ENCODE data around the gene MFSD2B. TPM values are rescaled to one million over a fixed set of nuclear protein-coding genes. Genes with fewer than 3 reads are reported as not detected.

The MFSD2B gene
- total and polyA plus RNA-seq, 2 donors (not counting 1 experiment from before 2014, with no cell fraction given): 0.10 to 0.17 TPM

DNA sequence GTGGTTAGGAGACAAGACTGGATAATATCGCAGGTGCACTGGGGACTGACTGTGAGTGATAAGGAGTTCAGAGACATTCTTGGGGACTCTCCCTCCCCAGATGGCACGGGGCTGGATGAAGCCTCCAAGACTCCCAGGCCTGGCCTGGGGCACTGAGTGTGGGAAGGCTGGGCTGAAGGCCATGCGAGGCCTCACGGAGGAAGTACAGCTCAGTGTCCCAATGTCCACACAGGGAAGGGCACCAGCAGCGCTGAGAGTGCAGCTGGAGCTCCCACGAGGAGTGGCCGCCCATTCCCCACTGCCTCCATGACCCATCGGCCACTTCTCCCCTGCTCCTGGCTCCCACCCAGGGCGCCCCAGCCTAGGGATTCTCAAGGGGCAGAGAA is 6.5 kb downstream of the MFSD2B start:
- H2AFZ ChIP-seq (ENCODE audit: low read length): no peak overlapping the region
- no peaks in the 10 kb centered on the region for H4K20me1 ChIP-seq (ENCODE audit: control insufficient read depth, extremely low read depth, insufficient read depth, low read length)

DNA sequence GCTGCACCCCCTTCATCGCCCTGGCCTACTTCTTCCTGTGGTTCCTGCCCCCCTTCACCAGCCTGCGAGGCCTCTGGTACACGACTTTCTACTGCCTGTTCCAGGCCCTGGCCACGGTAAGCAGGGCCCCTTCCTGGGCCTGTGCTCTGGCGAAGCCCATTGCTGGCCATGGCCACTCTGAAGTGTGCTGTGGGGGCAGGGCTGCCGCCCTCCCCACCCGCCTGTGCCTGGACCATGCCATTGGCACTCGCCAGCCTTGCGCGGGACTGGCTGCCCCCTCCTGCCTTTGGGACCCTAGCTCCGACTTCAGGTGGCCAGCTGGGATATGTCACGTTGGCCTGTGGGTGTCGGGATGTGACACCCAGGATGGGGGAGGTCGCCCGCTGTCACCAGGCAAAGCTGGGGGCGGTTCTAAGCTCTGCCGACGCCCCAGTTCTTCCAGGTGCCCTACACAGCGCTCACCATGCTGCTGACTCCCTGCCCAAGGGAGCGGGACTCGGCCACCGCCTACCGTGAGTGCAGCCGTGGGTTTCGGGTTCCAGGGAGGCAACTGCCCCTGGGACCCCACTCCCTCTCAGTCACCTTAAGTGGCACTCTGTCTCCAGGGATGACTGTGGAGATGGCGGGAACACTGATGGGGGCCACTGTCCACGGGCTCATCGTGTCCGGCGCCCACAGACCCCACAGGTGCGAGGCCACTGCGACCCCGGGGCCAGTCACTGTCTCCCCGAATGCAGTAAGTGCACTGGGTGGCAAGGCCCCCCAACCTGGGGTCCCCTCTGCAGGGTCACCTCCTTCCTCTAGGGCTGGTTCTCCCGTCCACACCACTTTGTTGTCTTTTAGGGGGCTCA is 7.2 kb downstream of the MFSD2B start:
- no peak overlapping the region for H3K27ac ChIP-seq (ENCODE audit: insufficient read depth, low read length)

More for the DNA sequence above, 6.5 kb downstream of the MFSD2B start:
- no peak for TF ChIP-seq EZH2 (IDR thresholded peaks at IDR 0.05; ENCODE audit: low read length, missing control alignments)
- TF ChIP-seq, protein P1, sequence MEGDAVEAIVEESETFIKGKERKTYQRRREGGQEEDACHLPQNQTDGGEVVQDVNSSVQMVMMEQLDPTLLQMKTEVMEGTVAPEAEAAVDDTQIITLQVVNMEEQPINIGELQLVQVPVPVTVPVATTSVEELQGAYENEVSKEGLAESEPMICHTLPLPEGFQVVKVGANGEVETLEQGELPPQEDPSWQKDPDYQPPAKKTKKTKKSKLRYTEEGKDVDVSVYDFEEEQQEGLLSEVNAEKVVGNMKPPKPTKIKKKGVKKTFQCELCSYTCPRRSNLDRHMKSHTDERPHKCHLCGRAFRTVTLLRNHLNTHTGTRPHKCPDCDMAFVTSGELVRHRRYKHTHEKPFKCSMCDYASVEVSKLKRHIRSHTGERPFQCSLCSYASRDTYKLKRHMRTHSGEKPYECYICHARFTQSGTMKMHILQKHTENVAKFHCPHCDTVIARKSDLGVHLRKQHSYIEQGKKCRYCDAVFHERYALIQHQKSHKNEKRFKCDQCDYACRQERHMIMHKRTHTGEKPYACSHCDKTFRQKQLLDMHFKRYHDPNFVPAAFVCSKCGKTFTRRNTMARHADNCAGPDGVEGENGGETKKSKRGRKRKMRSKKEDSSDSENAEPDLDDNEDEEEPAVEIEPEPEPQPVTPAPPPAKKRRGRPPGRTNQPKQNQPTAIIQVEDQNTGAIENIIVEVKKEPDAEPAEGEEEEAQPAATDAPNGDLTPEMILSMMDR (conservative IDR thresholded peaks at IDR 0.05 in 1 of 2, IDR thresholded peaks at IDR 0.05 in 1 of 2; ENCODE audit: low read depth in 1 of 2, low read length in 2 of 2): no peak
- Histone ChIP-seq H3K4me3 (replicated peaks in 1 of 4; ENCODE audit: control extremely low read depth in 1 of 4, insufficient read depth in 1 of 4, low read depth in 3 of 4, low read length in 4 of 4) (no peak overlapping the region), H3K9me3 (ENCODE audit: control insufficient read depth, insufficient read depth, low read depth, low read length) (no peaks in the 10 kb centered on the region), H3K36me3 (ENCODE audit: control insufficient read depth, insufficient read depth, low read length) (no peaks in the 10 kb centered on the region), H3K79me2 (ENCODE audit: control insufficient read depth, insufficient read depth, low read length) (no peaks in the 10 kb centered on the region), H3K27ac (ENCODE audit: insufficient read depth, low read length) (peak overlapping the region; percentile 31), H3K4me1 (ENCODE audit: control insufficient read depth, extremely low read depth, insufficient read depth, low read length) (peaks cover 6% of the 10 kb centered on the region), H3K4me2 (ENCODE audit: extremely low read depth, insufficient read depth, low read length) (no peak overlapping the region), H3K27me3 (ENCODE audit: control insufficient read depth, insufficient read depth, low read length) (peaks cover 2% of the 10 kb centered on the region), H3K9ac (ENCODE audit: insufficient read depth, low read length) (no peak overlapping the region)
- DNase-seq (ENCODE audit: low read depth in 2 of 2): no peak

DNA sequence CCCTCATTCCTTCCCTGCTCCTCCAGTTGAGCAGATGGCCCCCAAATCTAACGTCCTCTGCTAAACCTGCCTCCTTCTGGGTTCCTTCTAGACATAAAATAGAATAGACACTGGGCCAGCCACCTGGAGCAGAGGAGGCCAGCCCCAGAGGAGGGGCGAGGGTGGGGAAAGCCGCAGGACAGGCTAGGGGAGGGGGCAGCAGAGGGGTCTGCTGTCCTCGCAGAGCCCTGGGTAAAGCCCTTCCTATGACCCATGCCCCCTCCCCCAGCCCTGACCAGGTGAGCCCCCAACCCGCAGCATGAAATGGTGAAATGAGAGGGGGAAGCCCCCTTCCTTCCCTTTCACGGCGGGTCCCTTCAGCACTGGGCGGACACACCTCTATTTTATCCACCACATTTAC is 7.8 kb downstream of the MFSD2B start:
- no peak overlapping the region for H3K4me3 ChIP-seq (replicated peaks in 1 of 4; ENCODE audit: control extremely low read depth in 1 of 4, insufficient read depth in 1 of 4, low read depth in 3 of 4, low read length in 4 of 4)
- TF ChIP-seq, protein P1 (conservative IDR thresholded peaks at IDR 0.05 in 1 of 2, IDR thresholded peaks at IDR 0.05 in 1 of 2; ENCODE audit: low read depth in 1 of 2, low read length in 2 of 2): no peak
- no peak for TF ChIP-seq EZH2 (IDR thresholded peaks at IDR 0.05; ENCODE audit: low read length, missing control alignments)
- no peak overlapping the region for H3K27ac ChIP-seq (ENCODE audit: insufficient read depth, low read length)
- H3K9ac ChIP-seq (ENCODE audit: insufficient read depth, low read length): no peak overlapping the region
- no peaks in the 10 kb centered on the region for H3K27me3 ChIP-seq (ENCODE audit: control insufficient read depth, insufficient read depth, low read length)
- no peaks in the 10 kb centered on the region for H3K79me2 ChIP-seq (ENCODE audit: control insufficient read depth, insufficient read depth, low read length)
- no peak for DNase-seq (ENCODE audit: low read depth in 2 of 2)
- H3K36me3 ChIP-seq (ENCODE audit: control insufficient read depth, insufficient read depth, low read length): no peaks in the 10 kb centered on the region
- H2AFZ ChIP-seq (ENCODE audit: low read length): no peak overlapping the region
- no peaks in the 10 kb centered on the region for H4K20me1 ChIP-seq (ENCODE audit: control insufficient read depth, extremely low read depth, insufficient read depth, low read length)
- H3K4me1 ChIP-seq (ENCODE audit: control insufficient read depth, extremely low read depth, insufficient read depth, low read length): peaks cover 6% of the 10 kb centered on the region
- H3K4me2 ChIP-seq (ENCODE audit: extremely low read depth, insufficient read depth, low read length): no peak overlapping the region
- no peaks in the 10 kb centered on the region for H3K9me3 ChIP-seq (ENCODE audit: control insufficient read depth, insufficient read depth, low read depth, low read length)

More for the DNA sequence above, 7.2 kb downstream of the MFSD2B start:
- Histone ChIP-seq H3K4me1 (ENCODE audit: control insufficient read depth, extremely low read depth, insufficient read depth, low read length) (peaks cover 6% of the 10 kb centered on the region), H3K9me3 (ENCODE audit: control insufficient read depth, insufficient read depth, low read depth, low read length) (no peaks in the 10 kb centered on the region), H3K27me3 (ENCODE audit: control insufficient read depth, insufficient read depth, low read length) (no peaks in the 10 kb centered on the region), H2AFZ (ENCODE audit: low read length) (no peak overlapping the region), H3K4me3 (replicated peaks in 1 of 4; ENCODE audit: control extremely low read depth in 1 of 4, insufficient read depth in 1 of 4, low read depth in 3 of 4, low read length in 4 of 4) (no peak overlapping the region), H4K20me1 (ENCODE audit: control insufficient read depth, extremely low read depth, insufficient read depth, low read length) (no peaks in the 10 kb centered on the region), H3K9ac (ENCODE audit: insufficient read depth, low read length) (no peak overlapping the region), H3K36me3 (ENCODE audit: control insufficient read depth, insufficient read depth, low read length) (no peaks in the 10 kb centered on the region), H3K4me2 (ENCODE audit: extremely low read depth, insufficient read depth, low read length) (no peak overlapping the region), H3K79me2 (ENCODE audit: control insufficient read depth, insufficient read depth, low read length) (no peaks in the 10 kb centered on the region)
- no peak for DNase-seq (ENCODE audit: low read depth in 2 of 2)
- no peak for TF ChIP-seq EZH2 (IDR thresholded peaks at IDR 0.05; ENCODE audit: low read length, missing control alignments)
- TF ChIP-seq, protein P1 (conservative IDR thresholded peaks at IDR 0.05 in 1 of 2, IDR thresholded peaks at IDR 0.05 in 1 of 2; ENCODE audit: low read depth in 1 of 2, low read length in 2 of 2): no peak

Measured in fibroblast of lung (primary cell).